GM12864 (cell line): ENCODE results near the gene IL36G.

Experiments
- DNase-seq: peaks from one replicate; pipeline ENCODE4 v3.0.0-alpha.2; 2011; ENCODE audit warnings: low read depth
- H3K4me3 ChIP-seq: 2 replicates; pipeline ENCODE4 v1.5.1; 2011; ENCODE audit warnings: mild to moderate bottlenecking, low read depth, low read length, control low read depth
- CTCF ChIP-seq: IDR thresholded peaks from 2 replicates; pipeline ENCODE4 v1.5.1; 2011; ENCODE audit warnings: low read depth, mild to moderate bottlenecking, moderate library complexity, low read length, control low read depth, inconsistent platforms; ENCODE audit errors: missing control alignments

Gene IL36G

GRCh38 chr2:113007250-113007649 is 29.4 kb downstream of the IL36G start:
- no peak for DNase-seq
- H3K4me3 ChIP-seq: no peak overlapping the region
- no peak for TF ChIP-seq CTCF

- TF ChIP-seq CTCF: no peak
- no peak overlapping the region for H3K4me3 ChIP-seq
- no peak for DNase-seq
These were observed 31.8 kb downstream of the IL36G start for GRCh38 chr2:113009622-113010021.

- H3K4me3 ChIP-seq: no peak overlapping the region
- DNase-seq: no peak
- no peak for TF ChIP-seq CTCF
These were observed 32.3 kb downstream of the IL36G start for GRCh38 chr2:113010088-113010487.

- H3K4me3 ChIP-seq: no peak overlapping the region
- no peak for DNase-seq
- no peak for TF ChIP-seq CTCF
These were observed 33.3 kb downstream of the IL36G start for GRCh38 chr2:113011108-113011507.

- DNase-seq: no peak
- TF ChIP-seq CTCF: no peak
- H3K4me3 ChIP-seq: no peak overlapping the region
These were observed 34.9 kb downstream of the IL36G start for GRCh38 chr2:113012436-113013335.

GRCh38 chr2:113013336-113013661 is 35.5 kb downstream of the IL36G start:
- DNase-seq: no peak
- no peak for TF ChIP-seq CTCF
- H3K4me3 ChIP-seq: no peak overlapping the region

- no peak for TF ChIP-seq CTCF
- no peak for DNase-seq
These were observed 36.3 kb downstream of the IL36G start for GRCh38 chr2:113014067-113014466.

More at GRCh38 chr2:113014067-113014466, 36.3 kb downstream of the IL36G start:
- H3K4me3 ChIP-seq: no peak overlapping the region
